HG03175 (cell line): ENCODE data around the gene GABBR2.
"Not testable (repeated sequence)": the region's sequence is repeated elsewhere in the genome, so short reads cannot be mapped to it uniquely, and the experiment has no call there.

Source experiments
- ATAC-seq: cut with Tn5 transposase; IDR thresholded peaks from one replicate; pipeline ENCODE4 v1.9.1; 2021; ENCODE audit warnings: mild to moderate bottlenecking, moderate library complexity; ENCODE audit not compliant: unreplicated experiment

Gene GABBR2

GRCh38 chr9:98311541-98311940 is 397.2 kb downstream of the GABBR2 start:
- no peak for ATAC-seq

GRCh38 chr9:98310752-98311392 is 397.9 kb downstream of the GABBR2 start:
- ATAC-seq: no peak

GRCh38 chr9:98306384-98307145 is 402.2 kb downstream of the GABBR2 start:
- ATAC-seq: no peak

GRCh38 chr9:98304381-98304780 is 404.4 kb downstream of the GABBR2 start:
- ATAC-seq: no peak

GRCh38 chr9:98303633-98304125 is 405.1 kb downstream of the GABBR2 start:
- no peak for ATAC-seq

DNA sequence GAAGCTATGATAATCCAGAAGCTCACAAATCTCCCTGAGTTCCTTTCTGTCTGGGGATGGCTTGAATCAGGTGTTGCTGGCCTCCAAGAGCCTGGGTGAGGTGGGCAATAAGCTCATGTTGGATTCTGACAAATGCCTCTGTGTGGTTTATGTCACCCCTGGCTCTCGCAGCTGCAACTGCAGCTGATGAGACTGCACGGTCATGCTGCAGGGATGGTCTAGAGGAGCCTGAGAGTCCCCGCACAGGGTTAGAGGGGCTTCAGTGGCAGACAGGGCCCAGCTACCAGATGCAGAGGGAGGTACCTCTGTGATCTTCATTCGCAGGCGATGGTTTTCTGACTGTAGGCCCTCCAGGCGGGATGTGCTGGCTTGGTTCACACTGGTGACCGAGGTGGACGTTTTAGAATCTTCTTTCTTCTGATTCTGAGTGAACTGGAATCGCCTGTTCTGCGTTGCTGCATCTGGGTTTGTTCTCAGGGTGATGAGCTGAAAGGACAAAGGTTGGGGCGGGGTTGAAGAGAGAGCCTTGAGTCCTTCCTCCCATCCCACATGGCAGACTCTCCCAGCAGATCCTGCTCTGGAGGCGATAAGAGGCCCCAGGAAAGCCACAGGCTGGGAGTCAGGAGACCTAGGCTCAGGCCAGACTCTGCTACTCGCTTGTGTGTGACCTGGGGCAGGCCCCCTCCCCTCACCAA is 405.6 kb downstream of the GABBR2 start:
- ATAC-seq: no peak

GRCh38 chr9:98302150-98302549 is 406.6 kb downstream of the GABBR2 start:
- ATAC-seq: no peak

DNA sequence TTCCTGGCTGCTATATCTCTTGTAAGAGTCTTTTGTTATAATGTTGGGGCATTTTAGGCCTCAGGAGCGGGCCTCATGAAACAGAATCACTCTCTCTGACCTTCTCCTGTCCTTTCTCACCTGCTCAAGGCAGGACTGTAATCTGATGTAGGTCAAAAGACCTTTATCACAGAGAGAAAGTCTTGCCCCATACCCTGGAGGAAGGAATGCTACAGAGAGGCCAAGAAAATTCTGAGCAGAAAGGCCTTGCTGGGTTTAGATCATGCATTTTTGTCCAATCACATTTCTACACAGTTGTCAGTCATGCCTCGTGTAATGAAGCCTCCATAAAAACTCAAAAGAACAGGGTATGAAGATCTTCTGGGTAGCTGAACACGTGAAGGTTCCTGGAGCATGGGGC is 408.1 kb downstream of the GABBR2 start:
- no peak for ATAC-seq

- ATAC-seq: no peak
These were observed 410.3 kb downstream of the GABBR2 start for GRCh38 chr9:98298476-98298875.

- no peak for ATAC-seq
These were observed 412.9 kb downstream of the GABBR2 start for GRCh38 chr9:98295824-98296223.

- no peak for ATAC-seq
These were observed 416.9 kb downstream of the GABBR2 start for GRCh38 chr9:98291820-98292219.

GRCh38 chr9:98290411-98290810 is 418.3 kb downstream of the GABBR2 start:
- ATAC-seq: no peak

DNA sequence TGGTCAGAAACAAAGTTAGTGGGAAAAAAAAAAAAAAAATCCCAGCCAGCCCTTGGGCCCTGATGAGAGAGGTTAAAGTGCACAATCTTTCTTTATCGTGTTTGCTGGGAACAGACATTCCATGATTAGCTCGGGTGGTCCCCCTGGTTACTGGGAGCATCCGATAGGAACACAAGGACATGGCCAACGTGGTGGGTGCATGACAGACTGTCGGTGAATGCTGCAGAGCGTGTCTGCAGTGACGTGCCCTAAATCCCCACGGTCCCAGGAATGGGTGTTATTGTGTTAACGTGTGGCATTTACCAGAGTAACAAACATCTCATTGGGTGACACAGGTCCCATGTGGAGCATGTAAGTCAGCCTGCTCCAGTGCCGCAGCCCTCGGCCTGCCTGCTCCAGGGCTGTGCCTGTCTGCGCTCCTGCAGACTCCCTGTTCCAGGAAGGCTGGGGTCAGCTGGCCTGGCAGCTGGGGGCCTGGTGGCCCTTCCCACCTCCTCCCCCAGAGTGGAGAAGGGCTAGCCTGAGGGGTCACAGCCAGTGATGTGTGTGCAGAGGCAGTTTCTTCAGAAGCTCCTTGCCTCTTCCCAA is 419.0 kb downstream of the GABBR2 start:
- no peak for ATAC-seq

GRCh38 chr9:98288881-98289280 is 419.9 kb downstream of the GABBR2 start:
- ATAC-seq: no peak

- ATAC-seq: no peak
These were observed 421.4 kb downstream of the GABBR2 start for GRCh38 chr9:98287384-98287783.

DNA sequence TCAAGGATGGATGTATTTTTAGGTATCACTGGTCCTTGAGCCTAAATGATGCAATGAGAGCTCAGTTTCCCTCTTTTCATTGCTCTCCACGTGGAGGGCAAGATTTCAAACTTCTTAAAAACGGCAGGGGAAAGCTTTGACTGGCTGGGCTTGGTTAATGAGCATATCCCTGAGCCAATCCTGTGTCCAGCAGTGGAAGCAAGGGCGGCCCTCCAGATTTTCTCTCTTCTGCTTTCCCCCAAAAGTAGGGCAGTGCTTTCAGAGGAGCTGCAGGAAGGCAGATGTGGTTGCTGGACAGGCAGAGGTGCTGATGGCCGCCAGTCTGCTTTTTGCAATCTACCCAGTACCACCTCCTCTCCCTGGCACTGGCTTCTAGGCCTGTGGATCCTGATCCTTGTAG is 423.3 kb downstream of the GABBR2 start:
- no peak for ATAC-seq

GRCh38 chr9:98284754-98285153 is 424.0 kb downstream of the GABBR2 start:
- ATAC-seq: no peak

- ATAC-seq: not testable (repeated sequence)
These were observed 425.6 kb downstream of the GABBR2 start for GRCh38 chr9:98283143-98283542.

GRCh38 chr9:98281281-98281680 is 427.5 kb downstream of the GABBR2 start:
- ATAC-seq: no peak

- no peak for ATAC-seq
These were observed 428.2 kb downstream of the GABBR2 start for GRCh38 chr9:98280574-98280973.

- no peak for ATAC-seq
These were observed 428.6 kb downstream of the GABBR2 start for GRCh38 chr9:98280162-98280561.
